Vagina (tissue), 2 donors: ENCODE data around the gene HMGXB3. TPM values are rescaled to one million over a fixed set of nuclear protein-coding genes. Genes with fewer than 3 reads are reported as not detected.

Source experiments
- DNase-seq, 2 donors: peaks; one replicate each; pipeline ENCODE4 v3.0.0-alpha.2; 2017; ENCODE audit errors: extremely low spot score in 2 of 2
- H3K27ac ChIP-seq: fragments of 200-600 bp; sonication (generic); one replicate; pipeline ENCODE4 v1.5.1; 2019
- H3K27me3 ChIP-seq: fragments of 200-600 bp; sonication (generic); one replicate; pipeline ENCODE4 v1.5.1; 2019
- H3K36me3 ChIP-seq, 2 donors: fragments of 200-600 bp; sonication (generic); one replicate each; pipeline ENCODE4 v1.5.1; 2017 to 2019
- H3K4me1 ChIP-seq: fragments of 200-600 bp; sonication (generic); one replicate; pipeline ENCODE4 v1.5.1; 2019
- H3K4me3 ChIP-seq, 2 donors: fragments of 200-600 bp; sonication (generic); 1 replicate in 1 of 2; 2 replicates in 1 of 2; pipeline ENCODE4 v1.5.1; 2016 to 2019
- H3K9me3 ChIP-seq: fragments of 200-600 bp; sonication (generic); one replicate; pipeline ENCODE4 v1.5.1; 2019
- CTCF ChIP-seq, 3 experiments: fragments of 450-650 bp in 2 of 3; fragments of 200-600 bp in 1 of 3; sonication (generic) in 1 of 3; IDR thresholded peaks; one replicate each; pipeline ENCODE4 v1.5.1; 2017 to 2019; ENCODE audit warnings: antibody characterized with exemption in 3 of 3, mild to moderate bottlenecking in 2 of 3, moderate library complexity in 2 of 3
- POLR2A ChIP-seq, 2 donors: fragments of 450-650 bp; IDR thresholded peaks; one replicate each; pipeline ENCODE4 v1.6.1; 2017; ENCODE audit warnings: antibody characterized with exemption in 2 of 2, mild to moderate bottlenecking in 2 of 2, moderate library complexity in 2 of 2
- POLR2AphosphoS5 ChIP-seq, 2 donors: sonication (generic); formaldehyde crosslinking; IDR thresholded peaks; one replicate each; pipeline ENCODE4 v1.9.0; 2017; ENCODE audit warnings: antibody characterized with exemption in 2 of 2, mild to moderate bottlenecking in 2 of 2, low read depth in 1 of 2; ENCODE audit not compliant: insufficient read depth in 1 of 2
- intact Hi-C: fragments of 100-400 bp; cut with DNase I; formaldehyde crosslinking; loops from one replicate; pipeline ENCODE4 v1.15.1; 2023
- total RNA-seq: library from RNA; depleted of rRNA; stranded (reverse); fragments of >200 nt; gene quantifications from one replicate; pipeline ENCODE4 v1.2.3, GENCODE V29; 2016

Gene HMGXB3
- total RNA-seq, 1 donor from 2014 or later = 38.3 TPM

- H3K27me3 ChIP-seq = no peaks in the 10 kb centered on the region
- DNase-seq = peak in 1 of 2 donors; percentile 71
- no peak overlapping the region for H3K4me3 ChIP-seq
- H3K4me1 ChIP-seq = peaks cover 7% of the 10 kb centered on the region
- H3K27ac ChIP-seq = no peak overlapping the region
- H3K36me3 ChIP-seq = no peaks in the 10 kb centered on the region
- intact Hi-C loops = no loop called here
- TF ChIP-seq POLR2AphosphoS5 (IDR thresholded peaks at IDR 0.05; ENCODE audit: insufficient read depth in 1 of 2, low read depth in 1 of 2) = no peak
- no peak for TF ChIP-seq POLR2A (IDR thresholded peaks at IDR 0.05)
- TF ChIP-seq CTCF (IDR thresholded peaks at IDR 0.05) = no peak
- H3K9me3 ChIP-seq = no peaks in the 10 kb centered on the region
Observed at GRCh38 chr5:150077060-150077459, 76.5 kb downstream of the HMGXB3 start.

- TF ChIP-seq POLR2A (IDR thresholded peaks at IDR 0.05) = no peak
- H3K36me3 ChIP-seq = no peaks in the 10 kb centered on the region
- intact Hi-C loops = no loop called here
- H3K27me3 ChIP-seq = no peaks in the 10 kb centered on the region
- peaks cover 7% of the 10 kb centered on the region for H3K4me1 ChIP-seq
- peak; percentile 52 to 81 for DNase-seq
- no peak overlapping the region for H3K4me3 ChIP-seq
- no peak overlapping the region for H3K27ac ChIP-seq
- H3K9me3 ChIP-seq = no peaks in the 10 kb centered on the region
Observed at GRCh38 chr5:150077996-150078801, 77.7 kb downstream of the HMGXB3 start.

- H3K4me1 ChIP-seq = peaks cover 7% of the 10 kb centered on the region
- no peaks in the 10 kb centered on the region for H3K36me3 ChIP-seq
- TF ChIP-seq POLR2AphosphoS5 (IDR thresholded peaks at IDR 0.05; ENCODE audit: insufficient read depth in 1 of 2, low read depth in 1 of 2) = no peak
- no peak for TF ChIP-seq CTCF (IDR thresholded peaks at IDR 0.05)
- TF ChIP-seq POLR2A (IDR thresholded peaks at IDR 0.05) = no peak
- H3K9me3 ChIP-seq = no peaks in the 10 kb centered on the region
- no peak overlapping the region for H3K27ac ChIP-seq
- no peak overlapping the region for H3K4me3 ChIP-seq
- peak in 1 of 2 donors; percentile 69 for DNase-seq
- H3K27me3 ChIP-seq = no peaks in the 10 kb centered on the region
- intact Hi-C loops = no loop called here
Observed at GRCh38 chr5:150078802-150079689, 78.5 kb downstream of the HMGXB3 start.

GRCh38 chr5:150079909-150080461 lies 79.4 kb downstream of the HMGXB3 start:
- H3K27me3 ChIP-seq = no peaks in the 10 kb centered on the region
- DNase-seq = peak in 1 of 2 donors; percentile 74
- H3K4me3 ChIP-seq = no peak overlapping the region
- intact Hi-C loops = no loop called here
- no peak overlapping the region for H3K27ac ChIP-seq
- TF ChIP-seq POLR2AphosphoS5 (IDR thresholded peaks at IDR 0.05; ENCODE audit: insufficient read depth in 1 of 2, low read depth in 1 of 2) (no peak), CTCF (IDR thresholded peaks at IDR 0.05) (no peak), POLR2A (IDR thresholded peaks at IDR 0.05) (no peak)
- peaks cover 7% of the 10 kb centered on the region for H3K4me1 ChIP-seq
- no peaks in the 10 kb centered on the region for H3K36me3 ChIP-seq
- no peaks in the 10 kb centered on the region for H3K9me3 ChIP-seq

GRCh38 chr5:150080696-150081435 lies 80.3 kb downstream of the HMGXB3 start:
- Histone ChIP-seq H3K27ac (no peak overlapping the region), H3K9me3 (no peaks in the 10 kb centered on the region), H3K4me3 (no peak overlapping the region), H3K27me3 (no peaks in the 10 kb centered on the region), H3K4me1 (peaks cover 7% of the 10 kb centered on the region), H3K36me3 (no peaks in the 10 kb centered on the region)
- TF ChIP-seq POLR2A (IDR thresholded peaks at IDR 0.05) = no peak
- no peak for TF ChIP-seq CTCF (IDR thresholded peaks at IDR 0.05)
- TF ChIP-seq POLR2AphosphoS5 (IDR thresholded peaks at IDR 0.05; ENCODE audit: insufficient read depth in 1 of 2, low read depth in 1 of 2) = no peak
- peak; percentile 65 to 82 for DNase-seq
- intact Hi-C loops = no loop called here
